OCI-LY3 (cell line): ENCODE measurements around the gene OSBPL9.

ENCODE experiments used
- EZH2phosphoT487 ChIP-seq: fragments of 200-600 bp; shearing (Covaris generic); IDR thresholded peaks from 2 replicates; pipeline ENCODE4 v1.6.1; 2018; ENCODE audit warnings: antibody characterized with exemption, mixed run types, low read depth
- TF ChIP-seq, protein P1 (sequence below): fragments of 200-600, 300-600 bp; sonication (generic); IDR thresholded peaks from 2 replicates; pipeline ENCODE4 v1.5.1; 2014; ENCODE audit warnings: antibody characterized with exemption, low read length, low read depth

- TF ChIP-seq, protein P1, sequence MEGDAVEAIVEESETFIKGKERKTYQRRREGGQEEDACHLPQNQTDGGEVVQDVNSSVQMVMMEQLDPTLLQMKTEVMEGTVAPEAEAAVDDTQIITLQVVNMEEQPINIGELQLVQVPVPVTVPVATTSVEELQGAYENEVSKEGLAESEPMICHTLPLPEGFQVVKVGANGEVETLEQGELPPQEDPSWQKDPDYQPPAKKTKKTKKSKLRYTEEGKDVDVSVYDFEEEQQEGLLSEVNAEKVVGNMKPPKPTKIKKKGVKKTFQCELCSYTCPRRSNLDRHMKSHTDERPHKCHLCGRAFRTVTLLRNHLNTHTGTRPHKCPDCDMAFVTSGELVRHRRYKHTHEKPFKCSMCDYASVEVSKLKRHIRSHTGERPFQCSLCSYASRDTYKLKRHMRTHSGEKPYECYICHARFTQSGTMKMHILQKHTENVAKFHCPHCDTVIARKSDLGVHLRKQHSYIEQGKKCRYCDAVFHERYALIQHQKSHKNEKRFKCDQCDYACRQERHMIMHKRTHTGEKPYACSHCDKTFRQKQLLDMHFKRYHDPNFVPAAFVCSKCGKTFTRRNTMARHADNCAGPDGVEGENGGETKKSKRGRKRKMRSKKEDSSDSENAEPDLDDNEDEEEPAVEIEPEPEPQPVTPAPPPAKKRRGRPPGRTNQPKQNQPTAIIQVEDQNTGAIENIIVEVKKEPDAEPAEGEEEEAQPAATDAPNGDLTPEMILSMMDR: no peak
- TF ChIP-seq EZH2phosphoT487: no peak
Observed at GRCh38 chr1:51732701-51733425, 116.0 kb downstream of the OSBPL9 start.
